HK-2 (cell line): Measurements from ENCODE around the gene LTBP1.
A peak's percentile ranks its signal among the peaks of the same experiment; 100 is the strongest.

Experiments
- DNase-seq: peaks from one replicate; pipeline ENCODE4 v3.0.0-alpha.2; 2018; ENCODE audit not compliant: unreplicated experiment

Gene LTBP1

GRCh38 chr2:32931519-32931918 lies 15.2 kb upstream of the LTBP1 start:
- DNase-seq = no peak

DNA sequence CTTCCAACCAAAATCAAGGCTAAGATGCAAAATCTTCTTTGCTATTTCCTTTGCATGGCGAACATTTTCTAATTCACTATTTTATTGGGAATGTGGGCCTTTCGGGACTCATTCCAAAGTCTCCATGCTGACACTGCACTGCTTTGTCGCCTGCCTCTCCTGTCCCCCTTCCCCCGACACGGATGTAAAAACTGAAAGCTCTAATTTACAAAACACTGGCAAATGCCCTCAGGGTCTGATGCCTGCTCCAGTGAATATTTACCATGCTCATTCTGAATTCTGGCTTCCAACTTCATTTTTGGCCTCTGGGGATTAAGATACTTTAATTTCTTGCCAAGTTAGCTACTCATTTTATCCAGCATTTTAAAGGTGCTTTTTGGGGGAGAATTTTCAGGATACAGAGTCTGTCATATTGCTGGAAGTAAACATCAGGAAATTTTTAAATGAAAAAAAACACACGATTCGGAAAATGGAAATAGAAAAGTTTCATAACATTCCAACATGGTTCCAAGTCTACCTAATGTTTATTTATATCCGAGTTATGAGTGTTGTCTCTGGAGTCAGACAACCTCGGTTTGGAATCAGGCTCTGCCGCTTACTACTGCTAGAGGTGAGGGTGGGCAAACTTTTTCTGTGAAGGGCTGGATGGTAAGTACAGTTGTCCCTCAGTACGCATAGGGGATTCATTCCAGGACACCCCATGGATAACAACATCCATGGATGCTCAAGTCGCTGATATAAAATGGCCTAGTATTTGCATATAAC lies 14.6 kb upstream of the LTBP1 start:
- no peak for DNase-seq

- no peak for DNase-seq
Measured at GRCh38 chr2:32932825-32933755, 13.7 kb upstream of the LTBP1 start.

GRCh38 chr2:32933756-32934095 lies 13.0 kb upstream of the LTBP1 start:
- no peak for DNase-seq

- DNase-seq = no peak
Measured at GRCh38 chr2:32937602-32938448, 8.9 kb upstream of the LTBP1 start.

DNA sequence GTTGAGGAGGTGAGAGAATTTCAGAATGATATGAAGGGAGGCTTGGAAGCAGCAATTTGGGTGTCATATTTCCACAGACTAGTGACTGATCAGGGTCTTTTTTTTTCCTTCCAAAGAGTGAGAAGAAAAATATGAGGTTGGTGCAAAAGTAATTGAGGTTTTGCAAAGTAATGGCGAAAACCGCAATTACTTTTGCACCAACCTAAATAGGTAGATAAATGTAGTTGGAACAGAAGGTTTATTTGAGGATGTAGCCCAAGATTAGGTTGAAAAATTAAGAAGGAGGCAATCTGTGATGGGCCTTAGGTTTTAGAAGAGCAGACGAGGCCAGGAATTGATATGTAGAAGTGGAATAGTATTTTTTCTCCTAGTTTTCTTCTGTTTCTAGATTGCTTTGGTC lies 7.8 kb upstream of the LTBP1 start:
- no peak for DNase-seq

- no peak for DNase-seq
Measured at GRCh38 chr2:32940316-32940997, 6.3 kb upstream of the LTBP1 start.

- DNase-seq = no peak
Measured at GRCh38 chr2:32941944-32942690, 4.6 kb upstream of the LTBP1 start.

- no peak for DNase-seq
Measured at GRCh38 chr2:32942793-32943485, 3.8 kb upstream of the LTBP1 start.

DNA sequence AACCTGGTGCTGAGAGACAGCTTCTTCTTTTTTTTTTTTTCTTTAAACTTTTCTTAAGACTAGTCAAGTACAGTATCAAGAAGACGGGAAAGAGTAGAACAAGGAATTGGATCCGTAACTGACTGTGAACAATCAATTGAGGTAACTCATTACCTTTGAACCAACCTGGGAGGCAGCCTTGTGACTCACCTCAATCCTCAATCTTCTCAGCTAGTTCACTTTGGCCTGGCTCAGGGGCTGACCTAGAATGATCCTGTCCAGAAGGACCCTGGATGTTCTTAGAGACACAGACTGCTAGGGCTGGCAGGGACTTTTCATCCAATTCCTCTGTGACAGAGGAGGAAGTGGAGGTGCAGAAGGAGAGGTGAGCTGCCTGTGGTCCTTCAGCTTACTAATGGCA lies 1.5 kb upstream of the LTBP1 start:
- DNase-seq = no peak

GRCh38 chr2:32947076-32947483 lies 327 bp downstream of the LTBP1 start:
- DNase-seq = peak; percentile 24

GRCh38 chr2:32947484-32948143 lies 861 bp downstream of the LTBP1 start:
- DNase-seq = peak; percentile 18

- DNase-seq = no peak
Measured at GRCh38 chr2:32948266-32948665, 1.5 kb downstream of the LTBP1 start.

DNA sequence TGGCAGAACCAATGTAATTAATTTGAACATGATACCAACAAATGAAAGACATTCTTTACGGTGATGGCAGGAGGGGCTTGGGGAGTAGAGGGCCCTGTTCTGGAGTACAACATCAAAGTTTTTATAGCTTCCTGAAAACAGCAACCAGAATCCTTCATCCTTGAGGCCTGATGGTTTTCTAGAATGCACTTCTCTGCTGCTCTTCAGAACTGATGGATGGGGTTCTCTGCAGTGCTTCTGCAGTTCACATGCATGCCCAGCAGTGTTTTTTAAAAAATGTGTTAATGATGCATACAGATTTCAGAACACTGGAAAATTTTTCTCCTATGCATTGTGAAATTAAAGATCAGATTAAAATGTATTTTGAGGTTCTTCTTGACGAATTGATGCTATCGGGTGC lies 2.5 kb downstream of the LTBP1 start:
- DNase-seq = no peak

DNA sequence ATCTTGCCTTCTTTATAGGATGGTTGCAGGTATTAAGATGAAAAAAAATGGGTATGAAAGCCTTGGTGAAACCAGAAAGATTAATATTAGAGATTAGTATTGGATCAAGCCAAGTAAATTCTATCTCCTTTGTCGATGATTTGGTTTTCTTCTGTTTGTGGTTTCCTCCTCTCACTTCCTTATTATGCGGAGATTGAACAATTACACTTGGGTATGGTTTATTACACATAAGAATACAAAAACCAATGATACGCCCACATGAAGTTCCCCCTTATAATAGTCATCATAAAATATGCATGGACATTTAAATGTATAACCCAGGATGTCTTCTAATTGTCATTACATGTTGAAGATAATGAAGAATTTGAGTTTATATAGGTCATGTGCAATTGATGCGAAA lies 4.9 kb downstream of the LTBP1 start:
- DNase-seq = no peak

GRCh38 chr2:32952761-32953476 lies 6.2 kb downstream of the LTBP1 start:
- no peak for DNase-seq

- DNase-seq = no peak
Measured at GRCh38 chr2:32954206-32954605, 7.5 kb downstream of the LTBP1 start.

DNA sequence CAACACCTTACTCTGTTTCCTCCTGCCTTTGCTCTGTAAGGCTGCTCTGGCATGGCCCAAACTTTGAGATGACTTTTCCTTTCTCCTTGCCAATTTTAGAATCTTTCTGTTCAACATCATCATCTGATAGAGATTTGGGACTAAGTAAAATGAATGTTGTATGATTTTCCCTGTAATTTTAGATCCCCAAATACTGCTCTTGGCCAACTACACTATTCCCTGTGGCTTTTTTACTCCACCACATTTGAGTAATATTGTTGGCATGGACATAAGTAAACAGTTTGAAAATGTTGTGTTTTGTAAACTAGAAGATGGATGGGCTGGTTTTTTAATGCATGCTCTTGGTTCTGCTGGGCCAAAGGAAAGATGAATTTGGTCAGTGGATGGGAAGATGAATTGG lies 12.1 kb downstream of the LTBP1 start:
- no peak for DNase-seq

GRCh38 chr2:32960238-32960637 lies 13.5 kb downstream of the LTBP1 start:
- DNase-seq = no peak
